HG03103 (cell line): ENCODE measurements around the gene GPR153.
"Not testable (repeated sequence)": the region's sequence is repeated elsewhere in the genome, so short reads cannot be mapped to it uniquely, and the experiment has no call there.

Experiments used
- ATAC-seq: cut with Tn5 transposase; IDR thresholded peaks from one replicate; pipeline ENCODE4 v1.9.1; 2021; ENCODE audit warnings: low read depth; ENCODE audit not compliant: unreplicated experiment

Gene GPR153

GRCh38 chr1:6237093-6237492 is 23.8 kb downstream of the GPR153 start:
- no peak for ATAC-seq

GRCh38 chr1:6235296-6235677 is 25.6 kb downstream of the GPR153 start:
- ATAC-seq, result peak; percentile 20

- no peak for ATAC-seq
Observed at GRCh38 chr1:6234502-6235295, 26.2 kb downstream of the GPR153 start.

- no peak for ATAC-seq
Observed at GRCh38 chr1:6233376-6233775, 27.5 kb downstream of the GPR153 start.

- no peak for ATAC-seq
Observed at GRCh38 chr1:6225651-6226050, 35.2 kb downstream of the GPR153 start.

- ATAC-seq, result no peak
Observed at GRCh38 chr1:6224718-6225117, 36.2 kb downstream of the GPR153 start.

- no peak for ATAC-seq
Observed at GRCh38 chr1:6223617-6224016, 37.3 kb downstream of the GPR153 start.

GRCh38 chr1:6222636-6223035 is 38.3 kb downstream of the GPR153 start:
- no peak for ATAC-seq

- ATAC-seq, result no peak
Observed at GRCh38 chr1:6221210-6221784, 39.6 kb downstream of the GPR153 start.

GRCh38 chr1:6220236-6220635 is 40.7 kb downstream of the GPR153 start:
- no peak for ATAC-seq

GRCh38 chr1:6219641-6220040 is 41.3 kb downstream of the GPR153 start:
- not testable (repeated sequence) for ATAC-seq

- no peak for ATAC-seq
Observed at GRCh38 chr1:6218375-6219164, 42.3 kb downstream of the GPR153 start.

- no peak for ATAC-seq
Observed at GRCh38 chr1:6212193-6212959, 48.5 kb downstream of the GPR153 start.

GRCh38 chr1:6211731-6212130 is 49.2 kb downstream of the GPR153 start:
- no peak for ATAC-seq

GRCh38 chr1:6210591-6211355 is 50.1 kb downstream of the GPR153 start:
- no peak for ATAC-seq

- no peak for ATAC-seq
Observed at GRCh38 chr1:6209661-6210580, 51.0 kb downstream of the GPR153 start.

GRCh38 chr1:6208723-6209660 is 51.9 kb downstream of the GPR153 start:
- ATAC-seq, result no peak

- no peak for ATAC-seq
Observed at GRCh38 chr1:6207921-6208320, 53.0 kb downstream of the GPR153 start.
